Measurements from ENCODE around the gene FBXW8. TPM values are rescaled to one million over a fixed set of nuclear protein-coding genes. Genes with fewer than 3 reads are reported as not detected.

The FBXW8 gene
- total RNA-seq, 2 experiments from 2014 or later: 7.0 to 8.5 TPM

- H3K4me1 Mint-ChIP-seq (ENCODE audit: low read depth): peaks cover 77% of the 10 kb centered on the region
- intact Hi-C loops (cut with micrococcal nuclease): loop anchor here (10.0 kb wide), 2 partner anchors 186 to 214 kb away; partner anchors contain the start of genes RNFT2 and SPRING1
- no peak for TF ChIP-seq CTCF (IDR thresholded peaks at IDR 0.05)
- H3K4me3 Mint-ChIP-seq: no peak overlapping the region
- peaks cover 11% of the 10 kb centered on the region for H3K36me3 Mint-ChIP-seq (ENCODE audit: low read depth)
- ATAC-seq (no peak), DNase-seq (peak; percentile 26)
- H3K27ac Mint-ChIP-seq: no peak overlapping the region
- no peaks in the 10 kb centered on the region for H3K9me3 Mint-ChIP-seq
- no peaks in the 10 kb centered on the region for H3K27me3 Mint-ChIP-seq
- ChIA-PET CTCF (interaction anchor here (0.7 to 1.2 kb wide), 2 partner anchors 217 to 562 kb away, joined by 3 read pairs; no protein-coding TSS in a partner anchor), POLR2A (interaction anchor here (0.7 to 1.3 kb wide), 4 partner anchors 10 to 103 kb away, joined by 3 to 4 read pairs (median 3); no protein-coding TSS in a partner anchor)
Measured at GRCh38 chr12:116920939-116921338, 10.2 kb downstream of the FBXW8 start.

DNA sequence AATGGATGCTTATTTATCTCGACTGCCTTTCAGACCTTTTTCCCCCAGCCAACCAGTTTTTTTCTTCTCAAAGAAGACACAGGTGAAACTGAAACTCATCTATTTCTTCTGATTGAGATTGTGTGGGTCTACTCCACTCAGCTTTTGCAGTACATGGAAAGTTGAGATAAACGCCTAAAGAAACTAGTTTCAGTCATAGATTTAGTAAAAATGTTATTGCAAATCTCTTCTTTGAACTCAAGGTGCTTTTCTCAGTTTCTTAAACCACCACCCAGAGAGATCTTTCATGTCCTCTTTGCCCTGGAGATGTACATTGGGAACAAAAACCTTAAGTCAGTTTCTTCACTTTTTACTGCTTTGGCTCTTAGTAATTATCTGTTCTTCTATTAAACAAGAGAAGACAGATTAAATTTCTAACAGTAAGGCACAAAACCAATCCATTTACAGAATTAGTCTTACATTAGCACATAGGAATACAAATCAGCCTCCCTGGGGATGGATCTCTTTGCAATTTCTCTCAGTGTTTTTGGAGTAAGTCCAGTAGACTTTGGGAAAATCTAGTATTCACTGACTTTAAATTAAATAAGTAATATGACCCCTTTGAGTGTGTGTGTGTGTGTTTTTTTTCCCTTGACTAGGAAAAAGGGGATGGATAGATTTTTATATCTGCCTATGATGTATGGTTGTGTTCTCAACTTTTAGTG, 11.6 kb downstream of the FBXW8 start:
- DNase-seq: no peak
- H3K4me3 Mint-ChIP-seq: no peak overlapping the region

DNA sequence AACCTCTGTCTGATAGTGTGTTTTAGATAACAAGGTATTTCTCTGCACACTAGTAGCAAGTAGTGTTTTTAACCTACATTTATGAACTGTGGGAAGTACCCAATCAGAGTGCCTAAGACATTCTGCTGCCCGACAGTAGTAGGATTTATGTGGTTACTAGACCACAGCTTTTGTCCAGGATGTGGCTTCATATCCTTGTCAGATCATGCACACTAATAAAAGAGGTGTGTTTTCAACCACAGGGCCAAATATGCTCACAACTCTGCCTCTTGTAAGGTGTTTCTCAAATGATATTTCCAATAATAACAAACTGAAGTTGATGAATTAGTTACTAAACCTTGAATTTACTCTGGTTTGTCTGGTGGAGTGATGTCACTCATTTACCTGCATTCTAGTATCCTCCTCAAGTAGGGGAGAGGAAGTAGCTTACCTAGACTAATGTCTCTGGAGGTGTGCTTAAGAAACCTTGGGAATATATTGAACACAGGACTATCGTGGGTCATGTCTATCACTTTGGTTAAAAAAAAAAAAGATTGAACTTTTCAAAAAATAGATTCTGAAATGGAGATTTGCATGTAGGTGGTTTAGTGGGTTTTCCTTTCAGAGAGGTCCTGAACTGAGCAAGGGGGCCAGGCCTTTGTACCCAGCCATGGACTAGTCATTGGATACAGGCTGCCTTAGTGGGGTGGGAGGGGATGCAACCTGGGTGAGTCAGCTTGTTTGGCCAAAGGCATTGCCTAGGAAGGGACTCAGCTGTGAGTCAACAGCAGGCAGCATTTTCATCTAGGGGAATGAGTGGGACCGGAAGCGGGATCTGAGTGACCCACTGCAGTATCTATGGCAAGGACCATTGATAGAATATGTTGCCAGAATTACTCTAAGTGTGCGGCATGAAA, 14.1 kb downstream of the FBXW8 start:
- H3K27ac Mint-ChIP-seq: peak overlapping the region; percentile 27
- no peaks in the 10 kb centered on the region for H3K9me3 Mint-ChIP-seq
- ChIA-PET CTCF (interaction anchor here (0.8 to 1.6 kb wide), 3 partner anchors 10 to 34 kb away, joined by 3 to 4 read pairs (median 3); no protein-coding TSS in a partner anchor), POLR2A (interaction anchor here (1.5 to 2.0 kb wide), 3 partner anchors 8 to 25 kb away, joined by 3 to 6 read pairs (median 5); no protein-coding TSS in a partner anchor)
- H3K36me3 Mint-ChIP-seq (ENCODE audit: low read depth): peaks cover 17% of the 10 kb centered on the region
- ATAC-seq: peak; percentile 74
- intact Hi-C loops (cut with micrococcal nuclease): loop anchor here (10.0 kb wide), 2 partner anchors 190 to 210 kb away; partner anchors contain the start of genes RNFT2 and SPRING1
- peaks cover 72% of the 10 kb centered on the region for H3K4me1 Mint-ChIP-seq (ENCODE audit: low read depth)
- no peak overlapping the region for H3K4me3 Mint-ChIP-seq
- no peak for TF ChIP-seq CTCF (IDR thresholded peaks at IDR 0.05)
- no peaks in the 10 kb centered on the region for H3K27me3 Mint-ChIP-seq
- peak; percentile 83 for DNase-seq

More for the DNA sequence above, 11.6 kb downstream of the FBXW8 start:
- no peaks in the 10 kb centered on the region for H3K9me3 Mint-ChIP-seq
- H3K4me1 Mint-ChIP-seq (ENCODE audit: low read depth): peaks cover 78% of the 10 kb centered on the region
- CTCF ChIA-PET: no interaction called here
- H3K36me3 Mint-ChIP-seq (ENCODE audit: low read depth): peaks cover 6% of the 10 kb centered on the region
- peak overlapping the region; percentile 46 for H3K27ac Mint-ChIP-seq
- POLR2A ChIA-PET: interaction anchor here (1.3 kb wide), 2 partner anchors 38 to 104 kb away, joined by 3 read pairs; no protein-coding TSS in a partner anchor
- peak; percentile 59 for ATAC-seq
- H3K27me3 Mint-ChIP-seq: no peaks in the 10 kb centered on the region
- no peak for TF ChIP-seq CTCF (IDR thresholded peaks at IDR 0.05)
- intact Hi-C loops (cut with micrococcal nuclease): loop anchor here (10.0 kb wide), 2 partner anchors 188 to 212 kb away; partner anchors contain the start of genes RNFT2 and SPRING1

- peaks cover 58% of the 10 kb centered on the region for H3K4me1 Mint-ChIP-seq (ENCODE audit: low read depth)
Measured at GRCh38 chr12:116926283-116927243, 15.8 kb downstream of the FBXW8 start.

More at GRCh38 chr12:116926283-116927243, 15.8 kb downstream of the FBXW8 start:
- Mint-ChIP-seq H3K4me3 (no peak overlapping the region), H3K27ac (no peak overlapping the region), H3K27me3 (no peaks in the 10 kb centered on the region), H3K36me3 (ENCODE audit: low read depth) (peaks cover 23% of the 10 kb centered on the region), H3K9me3 (no peaks in the 10 kb centered on the region)
- no peak for TF ChIP-seq CTCF (IDR thresholded peaks at IDR 0.05)
- ATAC-seq (no peak), DNase-seq (no peak)
- ChIA-PET CTCF (no interaction called here), POLR2A (interaction anchor here (0.7 to 1.6 kb wide), 2 partner anchors 23 to 33 kb away, joined by 3 to 4 read pairs; no protein-coding TSS in a partner anchor)
- intact Hi-C loops (cut with micrococcal nuclease): loop anchor here (10.0 kb wide), 2 partner anchors 192 to 208 kb away; partner anchors contain the start of genes RNFT2 and SPRING1
